Skin epidermis (tissue), 12 donors: ENCODE results near the gene SHISA3.
"Not testable (repeated sequence)": the region's sequence is repeated elsewhere in the genome, so short reads cannot be mapped to it uniquely, and the experiment has no call there.

Source experiments
- H3K27ac ChIP-seq, 21 experiments: fragments of 200-600 bp; sonication (generic) in 11 of 21; one replicate each; pipeline ENCODE4 v1.5.0; 2020; ENCODE audit warnings: mild to moderate bottlenecking in 3 of 21, inconsistent platforms in 2 of 21, moderate library complexity in 2 of 21
- H3K4me3 ChIP-seq, 7 experiments: fragments of 200-600 bp; sonication (generic) in 2 of 7; one replicate each; pipeline ENCODE4 v1.5.0; 2020; ENCODE audit warnings: inconsistent platforms in 2 of 7, mild to moderate bottlenecking in 2 of 7, moderate library complexity in 1 of 7

SHISA3 gene

GRCh38 chr4:42396752-42397634 is at the start of gene SHISA3:
TSS of gene SHISA3 (plus strand) at chr4:42397488. CDS start at chr4:42398057, 569 bp downstream.
- peak within 1 kb of the TSS; percentile 13 to 36 (median 22) for H3K4me3 ChIP-seq
- no peak within 1 kb of the TSS for H3K27ac ChIP-seq

- Histone ChIP-seq H3K27ac (no peak overlapping the region), H3K4me3 (no peak overlapping the region)
Observed at GRCh38 chr4:42348247-42348646, 49.0 kb upstream of the SHISA3 start.

GRCh38 chr4:42348692-42349091 is 48.6 kb upstream of the SHISA3 start:
- H3K27ac ChIP-seq: no peak overlapping the region
- H3K4me3 ChIP-seq: no peak overlapping the region

GRCh38 chr4:42350611-42351182 is 46.6 kb upstream of the SHISA3 start:
- H3K4me3 ChIP-seq: no peak overlapping the region
- no peak overlapping the region for H3K27ac ChIP-seq

GRCh38 chr4:42352049-42352448 is 45.2 kb upstream of the SHISA3 start:
- Histone ChIP-seq H3K4me3 (no peak overlapping the region), H3K27ac (no peak overlapping the region)

GRCh38 chr4:42357325-42357724 is 40.0 kb upstream of the SHISA3 start:
- Histone ChIP-seq H3K4me3 (no peak overlapping the region), H3K27ac (no peak overlapping the region)

- H3K4me3 ChIP-seq: no peak overlapping the region
- H3K27ac ChIP-seq: no peak overlapping the region
Observed at GRCh38 chr4:42359711-42360110, 37.6 kb upstream of the SHISA3 start.

- Histone ChIP-seq H3K4me3 (no peak overlapping the region), H3K27ac (no peak overlapping the region)
Observed at GRCh38 chr4:42360256-42360669, 37.0 kb upstream of the SHISA3 start.

- Histone ChIP-seq H3K27ac (no peak overlapping the region), H3K4me3 (no peak overlapping the region)
Observed at GRCh38 chr4:42361456-42361855, 35.8 kb upstream of the SHISA3 start.

GRCh38 chr4:42362591-42362990 is 34.7 kb upstream of the SHISA3 start:
- no peak overlapping the region for H3K27ac ChIP-seq

GRCh38 chr4:42363614-42364013 is 33.7 kb upstream of the SHISA3 start:
- Histone ChIP-seq H3K27ac (no peak overlapping the region), H3K4me3 (no peak overlapping the region)

More at GRCh38 chr4:42362591-42362990, 34.7 kb upstream of the SHISA3 start:
- no peak overlapping the region for H3K4me3 ChIP-seq

- H3K27ac ChIP-seq: no peak overlapping the region
- H3K4me3 ChIP-seq: no peak overlapping the region
Observed at GRCh38 chr4:42364266-42365053, 32.8 kb upstream of the SHISA3 start.

- H3K4me3 ChIP-seq: no peak overlapping the region
- no peak overlapping the region for H3K27ac ChIP-seq
Observed at GRCh38 chr4:42366959-42367358, 30.3 kb upstream of the SHISA3 start.

GRCh38 chr4:42369489-42369888 is 27.8 kb upstream of the SHISA3 start:
- Histone ChIP-seq H3K27ac (no peak overlapping the region), H3K4me3 (no peak overlapping the region)

- no peak overlapping the region for H3K4me3 ChIP-seq
- no peak overlapping the region for H3K27ac ChIP-seq
Observed at GRCh38 chr4:42371305-42372252, 25.7 kb upstream of the SHISA3 start.

- H3K4me3 ChIP-seq: not testable (repeated sequence)
Observed at GRCh38 chr4:42372303-42372702, 25.0 kb upstream of the SHISA3 start.

GRCh38 chr4:42377497-42377896 is 19.8 kb upstream of the SHISA3 start:
- H3K4me3 ChIP-seq: no peak overlapping the region
- H3K27ac ChIP-seq: no peak overlapping the region

More at GRCh38 chr4:42372303-42372702, 25.0 kb upstream of the SHISA3 start:
- not testable (repeated sequence) for H3K27ac ChIP-seq

- H3K4me3 ChIP-seq: no peak overlapping the region
- no peak overlapping the region for H3K27ac ChIP-seq
Observed at GRCh38 chr4:42381666-42382065, 15.6 kb upstream of the SHISA3 start.

- Histone ChIP-seq H3K27ac (no peak overlapping the region), H3K4me3 (no peak overlapping the region)
Observed at GRCh38 chr4:42385516-42385915, 11.8 kb upstream of the SHISA3 start.
